DND-41 (cell line): ENCODE data around the gene FGF12.

Experiments
- ATAC-seq: fragments of 200-7000 bp; cut with Tn5 transposase; 3 replicates; pipeline ENCODE4 v1.9.1; 2021; ENCODE audit warnings: low read depth; ENCODE audit not compliant: insufficient read depth
- DNase-seq: peaks from one replicate; pipeline ENCODE4 v3.0.0-alpha.2; 2020
- H2AFZ ChIP-seq: 2 replicates; pipeline ENCODE4 v1.6.0; 2012; ENCODE audit warnings: low read depth, low read length
- H3K27ac ChIP-seq: 2 replicates; pipeline ENCODE4 v1.5.1; 2012; ENCODE audit warnings: low read length, inconsistent platforms
- H3K27me3 ChIP-seq: fragments of 200-600 bp; sonication (generic); 2 replicates; pipeline ENCODE4 v1.6.0; 2012; ENCODE audit warnings: low read length, mild to moderate bottlenecking, inconsistent platforms; ENCODE audit not compliant: insufficient read depth, poor library complexity
- H3K36me3 ChIP-seq: 2 replicates; pipeline ENCODE4 v1.5.1; 2012; ENCODE audit warnings: low read length, inconsistent platforms; ENCODE audit not compliant: insufficient read depth
- H3K4me1 ChIP-seq: 2 replicates; pipeline ENCODE4 v1.5.1; 2012; ENCODE audit warnings: mild to moderate bottlenecking, low read length; ENCODE audit not compliant: insufficient read depth
- H3K4me2 ChIP-seq: 2 replicates; pipeline ENCODE4 v1.6.0; 2012; ENCODE audit warnings: mild to moderate bottlenecking, moderate library complexity, low read length, inconsistent platforms; ENCODE audit not compliant: insufficient read depth
- H3K4me3 ChIP-seq, 2 experiments: fragments of 200-600 bp in 1 of 2; shearing (Covaris generic) in 1 of 2; 2 replicates each; pipeline ENCODE4 v1.5.1; 2012 to 2016; ENCODE audit warnings: inconsistent platforms in 2 of 2, low read length in 2 of 2, mild to moderate bottlenecking in 2 of 2, low read depth in 1 of 2, moderate library complexity in 1 of 2
- H3K79me2 ChIP-seq: 2 replicates; pipeline ENCODE4 v1.6.0; 2012; ENCODE audit warnings: low read length, inconsistent platforms; ENCODE audit not compliant: insufficient read depth
- H3K9ac ChIP-seq: 2 replicates; pipeline ENCODE4 v1.6.0; 2012; ENCODE audit warnings: low read depth, mild to moderate bottlenecking, inconsistent platforms, low read length, moderate library complexity
- H3K9me3 ChIP-seq: 2 replicates; pipeline ENCODE4 v1.5.1; 2012; ENCODE audit warnings: low read length, moderate library complexity, mild to moderate bottlenecking, inconsistent platforms; ENCODE audit not compliant: insufficient read depth, severe bottlenecking
- H4K20me1 ChIP-seq: 2 replicates; pipeline ENCODE4 v1.6.0; 2012; ENCODE audit warnings: low read length; ENCODE audit not compliant: insufficient read depth
- EZH2 ChIP-seq: IDR thresholded peaks from 3 replicates; pipeline ENCODE4 v1.6.1; 2012; ENCODE audit warnings: borderline replicate concordance, low read depth, mild to moderate bottlenecking, moderate library complexity, low read length, inconsistent platforms; ENCODE audit not compliant: severe bottlenecking
- TF ChIP-seq, protein P1 (sequence below): IDR thresholded peaks from 2 replicates; pipeline ENCODE4 v1.5.1; 2012; ENCODE audit warnings: borderline replicate concordance, low read length, moderate library complexity, mild to moderate bottlenecking; ENCODE audit not compliant: poor library complexity, severe bottlenecking; ENCODE audit errors: extremely low read depth

FGF12 gene

DNA sequence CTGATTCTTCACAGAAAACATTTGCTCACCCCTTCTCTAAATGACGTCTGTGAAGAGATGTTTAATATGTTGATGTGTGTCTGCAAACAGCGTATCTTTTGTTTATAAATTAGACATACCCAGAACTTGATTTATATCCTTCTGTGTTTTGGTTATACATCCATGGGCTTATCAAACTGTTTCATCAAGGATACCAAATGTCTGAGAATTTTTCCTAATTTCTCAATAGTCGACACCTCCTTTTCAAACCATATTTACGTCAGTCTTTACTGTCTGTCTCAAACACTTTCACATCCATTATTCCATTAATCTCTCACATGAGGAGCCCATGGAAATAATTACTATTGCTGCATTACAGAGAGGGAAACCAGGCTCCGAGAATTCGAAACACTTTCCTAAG lies 85.4 kb downstream of the FGF12 start:
- Histone ChIP-seq H3K9me3 (no peaks in the 10 kb centered on the region), H3K4me3 (no peak overlapping the region), H3K79me2 (no peaks in the 10 kb centered on the region), H3K36me3 (no peaks in the 10 kb centered on the region), H3K27ac (no peak overlapping the region), H3K27me3 (no peaks in the 10 kb centered on the region), H4K20me1 (no peaks in the 10 kb centered on the region), H3K9ac (no peak overlapping the region), H2AFZ (no peak overlapping the region), H3K4me2 (no peak overlapping the region), H3K4me1 (no peaks in the 10 kb centered on the region)
- ATAC-seq = no peak
- no peak for DNase-seq
- TF ChIP-seq EZH2 = no peak
- TF ChIP-seq, protein P1, sequence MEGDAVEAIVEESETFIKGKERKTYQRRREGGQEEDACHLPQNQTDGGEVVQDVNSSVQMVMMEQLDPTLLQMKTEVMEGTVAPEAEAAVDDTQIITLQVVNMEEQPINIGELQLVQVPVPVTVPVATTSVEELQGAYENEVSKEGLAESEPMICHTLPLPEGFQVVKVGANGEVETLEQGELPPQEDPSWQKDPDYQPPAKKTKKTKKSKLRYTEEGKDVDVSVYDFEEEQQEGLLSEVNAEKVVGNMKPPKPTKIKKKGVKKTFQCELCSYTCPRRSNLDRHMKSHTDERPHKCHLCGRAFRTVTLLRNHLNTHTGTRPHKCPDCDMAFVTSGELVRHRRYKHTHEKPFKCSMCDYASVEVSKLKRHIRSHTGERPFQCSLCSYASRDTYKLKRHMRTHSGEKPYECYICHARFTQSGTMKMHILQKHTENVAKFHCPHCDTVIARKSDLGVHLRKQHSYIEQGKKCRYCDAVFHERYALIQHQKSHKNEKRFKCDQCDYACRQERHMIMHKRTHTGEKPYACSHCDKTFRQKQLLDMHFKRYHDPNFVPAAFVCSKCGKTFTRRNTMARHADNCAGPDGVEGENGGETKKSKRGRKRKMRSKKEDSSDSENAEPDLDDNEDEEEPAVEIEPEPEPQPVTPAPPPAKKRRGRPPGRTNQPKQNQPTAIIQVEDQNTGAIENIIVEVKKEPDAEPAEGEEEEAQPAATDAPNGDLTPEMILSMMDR = no peak

DNA sequence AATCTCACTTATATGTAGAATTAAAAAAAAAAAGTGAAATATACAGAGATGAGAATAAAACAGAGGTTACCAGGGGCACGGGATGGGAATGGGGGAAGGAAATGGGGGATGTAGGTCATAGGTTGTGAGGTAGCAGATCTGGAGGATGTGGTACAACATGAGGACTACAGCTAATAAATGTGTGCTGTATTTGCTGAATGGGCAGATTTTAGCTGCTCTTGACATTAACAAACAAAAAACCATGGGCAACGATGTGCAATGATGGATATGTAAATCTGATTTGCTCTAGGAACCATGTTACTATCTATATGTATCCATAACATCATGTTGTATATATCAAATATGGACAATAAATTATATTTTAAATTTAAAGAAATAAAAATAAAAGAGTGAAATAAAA lies 87.4 kb downstream of the FGF12 start:
- Histone ChIP-seq H3K27ac (no peak overlapping the region), H4K20me1 (no peaks in the 10 kb centered on the region), H3K4me1 (no peaks in the 10 kb centered on the region), H3K79me2 (no peaks in the 10 kb centered on the region), H3K4me3 (no peak overlapping the region), H3K36me3 (no peaks in the 10 kb centered on the region), H3K9me3 (no peaks in the 10 kb centered on the region), H2AFZ (no peak overlapping the region), H3K27me3 (no peaks in the 10 kb centered on the region), H3K9ac (no peak overlapping the region), H3K4me2 (no peak overlapping the region)
- TF ChIP-seq, protein P1 = no peak
- TF ChIP-seq EZH2 = no peak
- no peak for DNase-seq
- no peak for ATAC-seq

DNA sequence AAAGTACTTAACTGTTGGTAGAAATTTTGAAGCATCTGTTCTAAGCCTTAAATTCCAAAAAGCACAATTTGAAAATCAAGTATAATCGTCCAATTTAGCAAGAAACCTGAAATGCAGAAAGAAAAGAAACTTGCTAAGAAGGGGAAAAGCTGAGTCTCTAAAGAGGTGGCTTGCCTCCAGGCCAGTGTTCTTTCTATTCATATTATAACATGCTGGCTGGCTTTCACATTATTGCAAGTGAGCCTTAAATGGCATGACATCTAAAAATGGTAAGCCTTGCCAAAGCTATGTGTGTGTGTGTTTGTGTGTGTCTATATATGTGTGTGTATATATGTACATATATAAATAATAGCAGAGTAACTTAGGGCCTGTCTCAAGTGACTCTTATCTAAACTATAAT lies 89.5 kb downstream of the FGF12 start:
- Histone ChIP-seq H3K4me3 (no peak overlapping the region), H3K27ac (no peak overlapping the region), H3K79me2 (no peaks in the 10 kb centered on the region), H3K9ac (no peak overlapping the region), H4K20me1 (no peaks in the 10 kb centered on the region), H3K27me3 (no peaks in the 10 kb centered on the region), H3K9me3 (no peaks in the 10 kb centered on the region), H3K4me1 (no peaks in the 10 kb centered on the region), H3K4me2 (no peak overlapping the region), H3K36me3 (no peaks in the 10 kb centered on the region), H2AFZ (no peak overlapping the region)
- no peak for TF ChIP-seq EZH2
- TF ChIP-seq, protein P1 = no peak
- ATAC-seq (no peak), DNase-seq (no peak)
